ENCODE results near the gene KDM6A. TPM values are rescaled to one million over a fixed set of nuclear protein-coding genes. Genes with fewer than 3 reads are reported as not detected.

The KDM6A gene
- total RNA-seq, 1 donor from 2014 or later = 9.4 TPM

GRCh38 chrX:45142185-45142584, 269.2 kb downstream of the KDM6A start:
- H3K4me1 ChIP-seq = no peaks in the 10 kb centered on the region
- no peak overlapping the region for H3K27ac ChIP-seq (replicated peaks)
- no peak overlapping the region for H3K4me3 ChIP-seq
- H3K27me3 ChIP-seq (ENCODE audit: low read depth) = no peaks in the 10 kb centered on the region
- no peaks in the 10 kb centered on the region for H3K36me3 ChIP-seq
- DNase-seq = no peak
- TF ChIP-seq, protein P1, sequence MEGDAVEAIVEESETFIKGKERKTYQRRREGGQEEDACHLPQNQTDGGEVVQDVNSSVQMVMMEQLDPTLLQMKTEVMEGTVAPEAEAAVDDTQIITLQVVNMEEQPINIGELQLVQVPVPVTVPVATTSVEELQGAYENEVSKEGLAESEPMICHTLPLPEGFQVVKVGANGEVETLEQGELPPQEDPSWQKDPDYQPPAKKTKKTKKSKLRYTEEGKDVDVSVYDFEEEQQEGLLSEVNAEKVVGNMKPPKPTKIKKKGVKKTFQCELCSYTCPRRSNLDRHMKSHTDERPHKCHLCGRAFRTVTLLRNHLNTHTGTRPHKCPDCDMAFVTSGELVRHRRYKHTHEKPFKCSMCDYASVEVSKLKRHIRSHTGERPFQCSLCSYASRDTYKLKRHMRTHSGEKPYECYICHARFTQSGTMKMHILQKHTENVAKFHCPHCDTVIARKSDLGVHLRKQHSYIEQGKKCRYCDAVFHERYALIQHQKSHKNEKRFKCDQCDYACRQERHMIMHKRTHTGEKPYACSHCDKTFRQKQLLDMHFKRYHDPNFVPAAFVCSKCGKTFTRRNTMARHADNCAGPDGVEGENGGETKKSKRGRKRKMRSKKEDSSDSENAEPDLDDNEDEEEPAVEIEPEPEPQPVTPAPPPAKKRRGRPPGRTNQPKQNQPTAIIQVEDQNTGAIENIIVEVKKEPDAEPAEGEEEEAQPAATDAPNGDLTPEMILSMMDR (IDR thresholded peaks at IDR 0.05; ENCODE audit: borderline replicate concordance) = no peak
- no peaks in the 10 kb centered on the region for H3K9me3 ChIP-seq (replicated peaks)
- intact Hi-C loops (cut with micrococcal nuclease) = no loop called here

GRCh38 chrX:45143455-45143854, 270.5 kb downstream of the KDM6A start:
- intact Hi-C loops (cut with micrococcal nuclease) = no loop called here
- TF ChIP-seq, protein P1 (IDR thresholded peaks at IDR 0.05; ENCODE audit: borderline replicate concordance) = no peak
- Histone ChIP-seq H3K27ac (replicated peaks) (no peak overlapping the region), H3K27me3 (ENCODE audit: low read depth) (no peaks in the 10 kb centered on the region), H3K36me3 (no peaks in the 10 kb centered on the region), H3K4me1 (no peaks in the 10 kb centered on the region), H3K4me3 (no peak overlapping the region), H3K9me3 (replicated peaks) (no peaks in the 10 kb centered on the region)
- DNase-seq = no peak

DNA sequence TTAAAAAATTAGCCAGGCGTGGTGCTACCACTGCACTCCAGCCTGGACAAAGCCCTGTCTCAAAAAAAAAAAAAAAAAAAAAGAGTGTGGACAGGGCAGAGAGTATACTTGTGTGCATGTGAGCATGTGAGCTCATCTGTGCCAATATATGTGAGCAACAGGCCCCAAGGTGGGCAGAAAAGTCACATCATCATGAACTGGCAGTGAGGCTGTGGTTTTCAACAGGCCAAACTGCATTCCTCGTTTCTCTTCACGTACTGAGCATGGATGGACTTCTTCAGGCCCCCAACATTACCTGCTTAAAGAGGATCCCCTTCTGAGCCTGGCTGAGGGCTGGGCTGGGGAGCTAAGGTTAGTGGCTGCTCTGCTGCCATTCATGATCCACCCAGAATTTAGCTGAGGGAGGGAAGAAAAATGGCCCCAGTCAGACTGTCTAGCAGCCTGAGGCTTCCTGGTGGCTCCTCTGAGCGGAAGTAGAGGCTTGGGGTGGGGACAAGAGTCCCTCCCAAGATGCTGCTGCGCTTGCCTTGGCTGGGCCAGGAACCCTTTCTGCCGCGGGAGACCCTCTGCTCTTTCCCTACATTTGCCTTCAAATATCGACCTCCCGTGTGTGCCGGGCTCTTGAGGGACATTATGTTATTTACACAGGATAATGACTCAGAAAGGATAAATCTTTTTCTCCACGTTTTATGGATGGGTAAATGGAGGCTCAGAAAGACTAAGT, 272.7 kb downstream of the KDM6A start:
- intact Hi-C loops (cut with micrococcal nuclease) = no loop called here
- no peaks in the 10 kb centered on the region for H3K9me3 ChIP-seq (replicated peaks)
- H3K4me1 ChIP-seq = no peaks in the 10 kb centered on the region
- no peak for DNase-seq
- no peaks in the 10 kb centered on the region for H3K27me3 ChIP-seq (ENCODE audit: low read depth)
- no peak overlapping the region for H3K27ac ChIP-seq (replicated peaks)
- TF ChIP-seq, protein P1 (IDR thresholded peaks at IDR 0.05; ENCODE audit: borderline replicate concordance) = no peak
- H3K4me3 ChIP-seq = no peak overlapping the region
- no peaks in the 10 kb centered on the region for H3K36me3 ChIP-seq

DNA sequence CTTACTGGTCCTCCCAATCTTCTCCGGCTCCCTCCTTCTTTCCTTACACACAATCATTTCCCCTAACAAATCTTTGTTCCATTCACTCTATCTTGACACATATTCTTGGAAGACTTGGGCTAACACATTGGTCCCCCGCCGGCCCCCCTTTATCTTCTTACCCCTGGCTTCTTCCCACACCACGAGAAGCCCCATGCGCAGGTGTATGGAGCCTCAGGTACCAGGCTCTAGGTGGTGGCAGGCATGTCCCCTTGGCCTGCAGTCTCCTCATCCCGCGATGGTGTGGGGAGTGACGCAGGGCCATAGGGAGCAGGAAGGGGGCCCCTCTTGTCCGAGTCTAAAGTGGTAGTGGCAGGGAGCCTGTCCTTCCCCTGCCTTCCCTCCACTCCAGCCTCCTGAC, 277.8 kb downstream of the KDM6A start:
- DNase-seq = no peak
- H3K4me3 ChIP-seq = no peak overlapping the region
- H3K9me3 ChIP-seq (replicated peaks) = no peaks in the 10 kb centered on the region
- intact Hi-C loops (cut with micrococcal nuclease) = no loop called here
- no peak overlapping the region for H3K27ac ChIP-seq (replicated peaks)
- no peaks in the 10 kb centered on the region for H3K36me3 ChIP-seq
- no peaks in the 10 kb centered on the region for H3K27me3 ChIP-seq (ENCODE audit: low read depth)
- no peaks in the 10 kb centered on the region for H3K4me1 ChIP-seq
- TF ChIP-seq, protein P1 (IDR thresholded peaks at IDR 0.05; ENCODE audit: borderline replicate concordance) = no peak

- Histone ChIP-seq H3K9me3 (replicated peaks) (no peaks in the 10 kb centered on the region), H3K27me3 (ENCODE audit: low read depth) (no peaks in the 10 kb centered on the region), H3K36me3 (no peaks in the 10 kb centered on the region), H3K27ac (replicated peaks) (no peak overlapping the region), H3K4me1 (no peaks in the 10 kb centered on the region), H3K4me3 (no peak overlapping the region)
- TF ChIP-seq, protein P1 (IDR thresholded peaks at IDR 0.05; ENCODE audit: borderline replicate concordance) = no peak
- DNase-seq = no peak
- intact Hi-C loops (cut with micrococcal nuclease) = no loop called here
Measured at GRCh38 chrX:45154033-45154360, 281.0 kb downstream of the KDM6A start.
